Calu3 (cell line): ENCODE measurements around the gene ST6GAL1. TPM values are rescaled to one million over a fixed set of nuclear protein-coding genes. Genes with fewer than 3 reads are reported as not detected.

Experiments used
- BruUV-seq: library from RNA; stranded (reverse); fragments of 400-500 nt; replicated peaks from 2 replicates; lab custom pipeline; 2021; lab: Mats Ljungman, UMichigan
- CTCF ChIA-PET: fragments of 300-600 bp; sonication (Branson Sonifier 250); formaldehyde crosslinking; loops from one replicate; lab custom pipeline; 2022; ENCODE audit warnings: antibody characterized with exemption; lab: Charles Lee
- DNase-seq: peaks from one replicate; pipeline ENCODE4 v3.0.0; 2022
- H3K27ac Mint-ChIP-seq: one replicate; pipeline ENCODE4 v1.8.0; 2022; ENCODE audit warnings: mixed read lengths; ENCODE audit not compliant: unreplicated experiment
- H3K27me3 Mint-ChIP-seq: one replicate; pipeline ENCODE4 v1.8.0; 2022; ENCODE audit warnings: mixed read lengths; ENCODE audit not compliant: unreplicated experiment
- H3K36me3 Mint-ChIP-seq: one replicate; pipeline ENCODE4 v1.8.0; 2022; ENCODE audit warnings: mild to moderate bottlenecking, moderate library complexity, mixed read lengths; ENCODE audit not compliant: insufficient read depth, unreplicated experiment
- H3K4me1 Mint-ChIP-seq: one replicate; pipeline ENCODE4 v1.8.0; 2022; ENCODE audit warnings: mild to moderate bottlenecking, low read depth, mixed read lengths; ENCODE audit not compliant: unreplicated experiment
- H3K4me3 Mint-ChIP-seq: one replicate; pipeline ENCODE4 v1.8.0; 2022; ENCODE audit warnings: mild to moderate bottlenecking, low read depth, moderate library complexity, mixed read lengths; ENCODE audit not compliant: unreplicated experiment
- H3K9me3 Mint-ChIP-seq: one replicate; pipeline ENCODE4 v1.8.0; 2022; ENCODE audit warnings: low read depth, mixed read lengths; ENCODE audit not compliant: unreplicated experiment
- CTCF ChIP-seq: fragments of 200-600 bp; IDR thresholded peaks from one replicate; pipeline ENCODE4 v1.8.0; 2022; ENCODE audit warnings: antibody characterized with exemption; ENCODE audit not compliant: unreplicated experiment
- intact Hi-C: fragments of 100-400 bp; cut with micrococcal nuclease; formaldehyde crosslinking; loops from one replicate; pipeline ENCODE4 v1.10.0; 2022; ENCODE audit not compliant: unreplicated experiment
- total RNA-seq: library from RNA; stranded (reverse); gene quantifications from 2 replicates; pipeline ENCODE4 v1.2.3, GENCODE V29; 2022

The ST6GAL1 gene
- total RNA-seq, 1 experiment from 2014 or later: 20.4 TPM

DNA sequence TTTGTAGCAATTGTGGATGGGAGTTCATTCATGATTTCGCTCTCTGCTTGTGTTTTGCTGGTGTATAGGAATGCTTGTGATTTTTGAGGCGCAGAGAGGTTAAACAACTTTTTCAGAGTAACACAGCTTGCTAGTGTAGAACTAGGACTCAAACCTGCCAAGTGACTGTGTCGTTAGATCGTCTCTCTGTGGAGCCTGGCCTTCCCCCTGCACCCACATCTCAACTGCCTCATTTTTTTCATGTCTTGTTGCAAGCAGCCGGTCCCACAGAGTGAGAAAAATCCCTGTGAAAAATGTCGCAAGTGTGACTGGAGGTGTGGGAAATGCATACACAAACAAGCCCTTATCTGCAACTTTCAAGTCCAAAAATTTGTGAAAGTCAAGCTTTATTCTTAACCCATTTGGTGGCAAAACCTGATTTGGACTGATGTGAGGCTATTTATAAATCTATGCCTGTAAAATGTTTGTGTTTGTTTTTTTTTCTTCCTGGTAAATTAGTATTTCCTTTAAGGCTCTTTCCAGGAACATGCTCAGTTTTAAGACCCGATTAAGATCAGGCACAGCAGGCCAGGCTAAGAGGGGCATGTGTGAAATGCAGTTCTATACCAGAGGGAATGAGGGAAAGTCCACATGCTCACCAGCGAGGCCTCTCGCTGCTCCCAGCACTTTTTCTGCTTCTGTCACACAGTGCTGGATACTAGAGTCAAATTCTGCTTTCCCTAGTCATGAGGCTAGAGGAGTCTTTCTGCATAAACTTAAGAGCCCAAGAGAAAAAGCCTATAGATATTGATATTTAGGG is 25.8 kb downstream of the ST6GAL1 start:
- Mint-ChIP-seq H3K4me1 (no peaks in the 10 kb centered on the region), H3K36me3 (no peaks in the 10 kb centered on the region), H3K27ac (no peak overlapping the region), H3K4me3 (no peak overlapping the region), H3K27me3 (peaks cover 17% of the 10 kb centered on the region), H3K9me3 (no peaks in the 10 kb centered on the region)
- no TSS peak for BruUV-seq
- CTCF ChIA-PET: interaction anchor here (1.1 kb wide), 1 partner anchor 10 kb away, joined by 3 read pairs; no protein-coding TSS in a partner anchor
- TF ChIP-seq CTCF: no peak
- DNase-seq: no peak
- intact Hi-C loops: no loop called here

DNA sequence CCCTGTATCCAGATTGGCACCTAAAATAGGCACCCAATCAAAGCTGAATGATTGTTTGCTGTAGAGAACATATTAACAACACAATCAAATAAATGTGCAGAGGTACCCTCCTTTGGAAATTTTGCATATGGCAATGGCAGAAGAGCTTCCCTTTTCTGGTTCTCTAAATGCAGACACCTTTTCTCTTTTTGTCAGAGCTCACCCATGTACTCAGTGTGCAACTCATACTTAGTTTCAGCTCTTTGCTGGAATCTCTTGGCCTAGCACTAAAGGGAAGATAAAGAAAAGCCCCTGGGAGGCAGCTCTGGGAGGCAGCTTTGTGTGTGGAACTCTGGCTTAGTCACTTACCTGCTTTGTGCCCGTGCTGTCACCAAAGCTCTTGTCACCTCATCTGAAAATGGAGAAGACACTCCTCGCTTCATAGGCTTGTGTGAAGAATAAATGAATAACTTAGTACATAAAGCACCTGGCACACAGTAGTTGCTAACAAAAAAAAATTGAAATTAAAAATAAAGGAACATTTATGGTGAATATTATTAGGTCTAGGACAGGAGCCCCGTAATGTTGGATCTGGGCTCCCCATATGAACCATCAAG is 28.8 kb downstream of the ST6GAL1 start:
- H3K9me3 Mint-ChIP-seq: no peaks in the 10 kb centered on the region
- H3K36me3 Mint-ChIP-seq: no peaks in the 10 kb centered on the region
- H3K27ac Mint-ChIP-seq: no peak overlapping the region
- no peak for DNase-seq
- intact Hi-C loops: no loop called here
- CTCF ChIA-PET: interaction anchor here (0.5 to 1.8 kb wide), 3 partner anchors 13 to 206 kb away, joined by 3 to 5 read pairs (median 5); no protein-coding TSS in a partner anchor
- no peaks in the 10 kb centered on the region for H3K4me1 Mint-ChIP-seq
- no peak for TF ChIP-seq CTCF
- H3K27me3 Mint-ChIP-seq: no peaks in the 10 kb centered on the region
- no peak overlapping the region for H3K4me3 Mint-ChIP-seq
- BruUV-seq: no TSS peak

DNA sequence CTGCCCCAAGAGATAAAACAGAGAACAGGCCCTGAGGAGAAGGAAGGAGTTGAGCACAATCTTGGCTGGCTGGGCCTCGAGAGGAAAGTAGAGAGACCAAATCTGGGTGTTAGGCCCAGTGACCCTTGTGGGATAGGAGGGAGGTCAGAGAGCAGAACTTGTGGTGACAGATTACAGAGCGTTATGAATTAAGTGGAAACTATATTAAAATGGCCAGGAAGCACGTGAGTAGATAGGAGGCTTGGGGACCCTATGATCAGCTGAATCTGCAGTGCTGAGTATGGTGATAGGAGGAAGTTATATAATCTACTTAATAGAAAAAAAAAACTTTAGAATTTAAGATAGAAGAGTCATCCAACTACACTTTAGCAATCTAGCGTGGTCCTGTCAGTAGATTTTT is 30.0 kb downstream of the ST6GAL1 start:
- CTCF ChIA-PET: interaction anchor here (0.5 to 1.8 kb wide), 2 partner anchors 30 to 205 kb away, joined by 4 to 5 read pairs; no protein-coding TSS in a partner anchor
- H3K4me1 Mint-ChIP-seq: no peaks in the 10 kb centered on the region

DNA sequence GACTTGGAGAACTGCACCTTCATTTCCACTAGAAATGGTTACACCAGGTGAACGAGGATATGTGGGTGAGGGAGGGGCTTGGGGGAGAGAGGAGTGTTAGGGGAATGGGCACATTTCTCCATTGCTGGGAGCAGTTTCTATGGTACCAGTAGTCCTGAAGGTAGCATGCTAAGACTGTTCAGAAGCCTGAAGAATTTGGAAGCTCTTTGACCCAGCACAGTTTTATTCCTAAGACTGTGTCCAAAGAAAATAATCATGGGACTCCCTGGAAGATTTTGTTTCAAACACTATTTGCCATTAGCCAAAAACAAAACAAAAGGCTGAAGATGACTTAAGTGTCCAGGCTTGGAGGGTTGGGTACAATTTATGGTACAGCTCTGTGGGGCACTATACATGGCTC is 32.1 kb downstream of the ST6GAL1 start:
- H3K27me3 Mint-ChIP-seq: no peaks in the 10 kb centered on the region
- H3K27ac Mint-ChIP-seq: no peak overlapping the region
- no peak for DNase-seq
- TF ChIP-seq CTCF: no peak
- no peaks in the 10 kb centered on the region for H3K4me1 Mint-ChIP-seq
- no peaks in the 10 kb centered on the region for H3K9me3 Mint-ChIP-seq
- H3K4me3 Mint-ChIP-seq: no peak overlapping the region
- CTCF ChIA-PET: no interaction called here
- BruUV-seq: no TSS peak
- intact Hi-C loops: no loop called here
- no peaks in the 10 kb centered on the region for H3K36me3 Mint-ChIP-seq

More for the DNA sequence above, 30.0 kb downstream of the ST6GAL1 start:
- TF ChIP-seq CTCF: no peak
- Mint-ChIP-seq H3K27me3 (no peaks in the 10 kb centered on the region), H3K4me3 (no peak overlapping the region), H3K27ac (no peak overlapping the region), H3K36me3 (no peaks in the 10 kb centered on the region), H3K9me3 (no peaks in the 10 kb centered on the region)
- intact Hi-C loops: no loop called here
- DNase-seq: no peak
- no TSS peak for BruUV-seq
